Thymus (tissue), 11 donors: ENCODE measurements around the gene FTO. TPM values are rescaled to one million over a fixed set of nuclear protein-coding genes. Genes with fewer than 3 reads are reported as not detected.

Experiments
- DNase-seq, 9 donors: peaks; one replicate each; pipeline ENCODE4 v3.0.0-alpha.2; 2013; ENCODE audit warnings: low spot score in 9 of 9, low read depth in 6 of 9, missing footprints in 1 of 9
- H3K27ac ChIP-seq, 2 donors: one replicate each; pipeline ENCODE4 v1.5.1; 2013; ENCODE audit warnings: control low read depth in 1 of 2, low read depth in 1 of 2, low read length in 1 of 2, mild to moderate bottlenecking in 1 of 2, moderate library complexity in 1 of 2
- H3K27me3 ChIP-seq, 2 donors: one replicate each; pipeline ENCODE4 v1.5.1; 2013; ENCODE audit warnings: low read length in 1 of 2; ENCODE audit not compliant: control insufficient read depth in 2 of 2, insufficient read depth in 1 of 2
- H3K36me3 ChIP-seq, 2 donors: one replicate each; pipeline ENCODE4 v1.5.1; 2013; ENCODE audit warnings: low read length in 1 of 2, mild to moderate bottlenecking in 1 of 2, moderate library complexity in 1 of 2; ENCODE audit not compliant: control insufficient read depth in 2 of 2, insufficient read depth in 2 of 2
- H3K4me1 ChIP-seq, 2 donors: one replicate each; pipeline ENCODE4 v1.5.1; 2013; ENCODE audit warnings: low read length in 2 of 2; ENCODE audit not compliant: control insufficient read depth in 2 of 2, insufficient read depth in 2 of 2
- H3K4me3 ChIP-seq, 2 donors: one replicate each; pipeline ENCODE4 v1.5.1; 2013; ENCODE audit warnings: low read length in 2 of 2, control low read depth in 1 of 2, mild to moderate bottlenecking in 1 of 2
- H3K9me3 ChIP-seq, 2 donors: one replicate each; pipeline ENCODE4 v1.5.1; 2013; ENCODE audit warnings: low read length in 1 of 2, mild to moderate bottlenecking in 1 of 2; ENCODE audit not compliant: control insufficient read depth in 2 of 2, insufficient read depth in 1 of 2
- WGBS: extraction: QIAGEN DNeasy Blood & Tissue Kit; methylation state at CpG from one replicate; pipeline ENCODE4 v1.1.7; 2013; 5-methylcytosine and 5-hydroxymethylcytosine counted together
- polyA plus RNA-seq: library from polyadenylated mRNA; stranded (reverse); fragments of 200-250 nt; gene quantifications from one replicate; pipeline ENCODE4 v1.2.3, GENCODE V29; 2013
- total RNA-seq: library from RNA; stranded (reverse); fragments of 120-200 nt; gene quantifications from one replicate; pipeline ENCODE4 v1.2.4, GENCODE V29; 2013
- donor health status: healthy.

The FTO gene
- total and polyA plus RNA-seq, 2 donors, result 13.7 to 34.5 TPM

DNA sequence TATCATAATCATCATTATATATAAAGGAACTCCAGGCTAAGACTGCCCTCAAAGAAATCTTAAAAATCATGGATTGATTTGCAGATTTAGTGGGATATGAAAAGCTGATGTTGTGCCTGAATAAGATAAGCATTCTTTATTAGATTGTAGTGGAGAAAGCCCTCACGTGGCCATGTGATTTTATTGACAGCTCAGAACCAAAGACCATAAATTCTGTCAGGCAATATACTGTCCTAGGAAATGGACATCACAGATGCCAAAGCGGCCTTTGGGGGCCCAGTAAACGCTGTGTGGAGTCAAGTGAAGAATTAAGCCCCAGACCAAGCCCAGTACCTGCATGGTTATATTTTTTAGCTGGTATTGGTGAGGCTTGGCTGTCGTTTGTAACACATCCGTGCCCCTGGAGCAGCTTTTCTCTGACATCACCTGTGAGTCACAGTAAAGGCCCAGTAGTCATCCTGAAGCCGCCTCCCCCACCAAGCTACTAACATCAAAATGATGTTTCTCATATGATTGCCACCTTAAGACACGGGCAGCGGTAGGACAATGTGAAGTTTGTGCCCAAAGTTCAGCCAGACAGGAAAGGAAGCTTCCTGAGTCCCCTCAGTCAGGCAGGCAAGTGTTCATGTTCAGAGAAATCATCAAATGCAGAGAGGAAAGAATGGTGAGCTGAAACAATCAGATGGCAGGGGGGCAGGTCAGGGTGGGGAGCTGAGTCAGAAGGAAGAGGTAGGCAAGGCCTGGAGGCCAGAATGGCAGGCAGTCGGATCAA lies 373.3 kb downstream of the FTO start:
- H3K4me3 ChIP-seq, result no peak overlapping the region
- DNase-seq, result no peak
- no peaks in the 10 kb centered on the region for H3K9me3 ChIP-seq
- no peak overlapping the region for H3K27ac ChIP-seq
- H3K36me3 ChIP-seq, result no peaks in the 10 kb centered on the region
- H3K27me3 ChIP-seq, result no peaks in the 10 kb centered on the region
- WGBS, result 68% methylated on average over 9 of the region's 9 CpGs
- H3K4me1 ChIP-seq, result peaks cover 0 to 5% of the 10 kb centered on the region in 2 donors

DNA sequence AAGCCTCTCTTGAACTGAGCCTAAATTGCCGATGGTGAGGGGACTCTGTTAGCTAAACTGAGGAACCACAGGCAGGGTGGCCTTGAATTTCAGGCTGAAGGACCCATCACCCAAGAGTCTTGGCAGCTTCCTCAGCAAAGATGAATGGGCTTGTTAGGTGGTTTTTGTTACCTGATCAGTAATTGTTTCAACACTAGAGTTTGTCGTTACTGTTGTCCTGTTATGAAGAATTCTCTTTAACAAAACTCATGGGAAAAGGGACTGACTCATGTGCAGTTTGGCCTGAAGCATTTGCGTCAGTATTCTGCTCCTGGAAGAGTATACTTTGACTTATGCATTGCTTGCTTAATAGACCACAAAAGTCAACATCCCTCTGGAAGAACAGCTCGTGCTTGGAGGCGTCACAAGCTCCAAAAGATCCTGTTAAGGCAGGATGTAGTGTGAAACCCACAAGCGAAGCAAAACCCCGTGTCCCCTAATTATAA lies 376.6 kb downstream of the FTO start:
- Histone ChIP-seq H3K4me3 (no peak overlapping the region), H3K27me3 (no peaks in the 10 kb centered on the region), H3K27ac (no peak overlapping the region), H3K4me1 (peaks cover 0 to 5% of the 10 kb centered on the region in 2 donors), H3K9me3 (no peaks in the 10 kb centered on the region), H3K36me3 (no peaks in the 10 kb centered on the region)
- WGBS, result 79% methylated on average over 7 of the region's 7 CpGs
- DNase-seq, result peak in 1 of 9 donors; percentile 15

DNA sequence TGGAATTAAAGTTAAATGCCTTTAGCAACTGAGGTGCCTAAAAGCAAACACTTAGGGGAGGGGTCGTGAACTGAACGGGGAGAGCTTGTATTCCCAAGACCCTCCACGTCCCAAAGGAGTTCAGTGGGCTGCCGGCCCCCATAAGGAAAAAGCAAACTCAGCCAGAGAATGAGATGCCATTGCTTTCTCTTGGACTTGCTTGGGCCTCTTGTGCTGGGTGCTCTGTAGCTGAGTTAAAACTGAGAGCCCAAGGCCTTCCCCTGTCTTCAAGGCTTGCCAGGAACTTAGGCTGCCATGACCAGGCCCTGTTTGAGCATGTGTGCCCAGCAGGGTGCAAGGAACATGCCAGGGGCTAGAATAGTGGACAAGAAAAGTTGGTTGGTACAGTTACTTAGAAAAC lies 382.8 kb downstream of the FTO start:
- no peak for DNase-seq
- 95% methylated on average over 4 of the region's 4 CpGs for WGBS
- Histone ChIP-seq H3K4me3 (no peak overlapping the region), H3K27me3 (no peaks in the 10 kb centered on the region), H3K27ac (no peak overlapping the region), H3K4me1 (no peaks in the 10 kb centered on the region), H3K9me3 (no peaks in the 10 kb centered on the region), H3K36me3 (no peaks in the 10 kb centered on the region)

DNA sequence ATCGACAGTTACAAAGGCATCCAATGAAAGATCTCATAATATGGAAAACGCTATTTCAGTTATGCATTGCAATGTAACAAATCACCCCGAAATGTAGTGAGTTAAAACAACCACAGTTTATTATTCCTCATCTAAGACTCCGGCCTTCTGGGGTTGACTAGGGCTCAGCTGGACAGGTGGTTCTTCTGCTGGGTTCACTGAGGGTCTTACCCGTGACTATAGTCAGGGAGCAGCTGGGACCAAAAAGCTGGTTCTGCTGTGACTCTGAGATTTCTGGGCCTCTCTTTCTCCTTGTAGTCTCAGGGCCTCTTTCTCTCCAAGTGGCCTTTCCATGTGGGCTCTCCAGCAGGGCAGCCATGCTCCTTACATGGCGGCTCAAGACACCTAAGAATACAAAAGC lies 386.6 kb downstream of the FTO start:
- Histone ChIP-seq H3K36me3 (no peaks in the 10 kb centered on the region), H3K4me1 (no peaks in the 10 kb centered on the region), H3K4me3 (no peak overlapping the region), H3K27me3 (no peaks in the 10 kb centered on the region), H3K27ac (no peak overlapping the region), H3K9me3 (no peaks in the 10 kb centered on the region)
- 99% methylated on average over 6 of the region's 6 CpGs for WGBS
- no peak for DNase-seq

DNA sequence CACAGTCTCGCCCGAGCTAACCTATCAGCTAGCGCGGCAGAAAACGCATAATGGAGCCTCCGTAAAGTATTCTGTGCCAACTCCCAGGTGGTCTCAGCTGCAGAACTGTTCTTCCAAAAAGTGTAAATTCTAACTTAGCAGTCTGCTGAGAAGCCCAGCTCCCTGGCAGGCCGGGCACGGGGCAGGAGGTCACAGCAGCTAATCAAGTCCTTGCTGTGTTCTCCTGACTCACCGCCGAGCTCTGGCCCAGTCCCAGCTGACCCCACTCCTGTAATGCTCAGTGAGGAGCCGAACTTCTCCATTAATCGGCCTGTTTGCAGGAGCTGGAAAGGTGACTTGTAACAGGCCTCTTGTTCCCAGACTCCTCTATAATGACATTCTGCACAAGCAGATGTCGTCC lies 389.3 kb downstream of the FTO start:
- Histone ChIP-seq H3K4me1 (no peaks in the 10 kb centered on the region), H3K36me3 (no peaks in the 10 kb centered on the region), H3K27me3 (no peaks in the 10 kb centered on the region), H3K9me3 (no peaks in the 10 kb centered on the region), H3K4me3 (no peak overlapping the region), H3K27ac (no peak overlapping the region)
- DNase-seq, result no peak
- 98% methylated on average over 13 of the region's 13 CpGs for WGBS

DNA sequence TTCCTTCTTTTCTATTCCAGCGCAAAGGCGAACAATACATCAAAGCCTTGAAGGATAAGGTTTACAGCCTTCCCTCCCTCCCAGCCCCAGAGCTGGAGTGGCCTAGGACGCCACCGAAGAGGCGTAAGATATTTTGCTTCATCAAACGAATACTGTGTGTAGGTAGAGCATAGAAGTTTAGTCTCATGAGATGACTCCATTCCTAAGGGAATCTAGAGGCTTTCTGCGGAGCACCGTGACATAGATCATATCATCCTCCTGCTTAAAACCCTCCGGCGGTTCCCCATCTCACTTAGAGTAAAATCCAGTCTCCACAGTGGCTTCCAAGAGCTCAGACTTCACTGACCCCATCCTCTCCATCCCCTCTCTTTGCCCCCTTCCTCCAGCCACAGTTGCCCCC lies 390.7 kb downstream of the FTO start:
- H3K27me3 ChIP-seq, result no peaks in the 10 kb centered on the region
- H3K4me1 ChIP-seq, result no peaks in the 10 kb centered on the region
- 95% methylated on average over 10 of the region's 10 CpGs for WGBS
- DNase-seq, result no peak
- H3K4me3 ChIP-seq, result no peak overlapping the region
- no peak overlapping the region for H3K27ac ChIP-seq
- no peaks in the 10 kb centered on the region for H3K36me3 ChIP-seq
- H3K9me3 ChIP-seq, result no peaks in the 10 kb centered on the region

DNA sequence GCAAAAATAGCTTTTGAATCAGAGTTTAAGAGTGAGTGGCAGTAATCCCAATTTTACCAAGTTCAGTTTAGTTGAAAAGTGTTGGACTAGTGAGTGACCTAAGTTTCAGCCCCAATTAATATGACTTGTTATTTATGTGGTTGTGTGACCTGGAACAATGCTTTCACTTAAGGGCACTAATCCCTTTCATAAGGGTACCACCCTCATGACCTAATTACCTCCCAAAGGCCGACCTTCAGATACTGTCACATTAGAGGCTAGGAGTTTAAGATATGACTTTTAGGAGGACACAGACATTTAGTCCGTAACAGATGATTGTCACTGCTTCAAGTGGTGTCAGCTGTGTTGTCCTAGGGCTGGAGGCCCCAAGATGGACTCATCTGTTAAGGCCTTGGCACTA lies 392.7 kb downstream of the FTO start:
- H3K36me3 ChIP-seq, result no peaks in the 10 kb centered on the region
- H3K4me3 ChIP-seq, result no peak overlapping the region
- WGBS, result 98% methylated on average over 2 of the region's 2 CpGs
- H3K9me3 ChIP-seq, result no peaks in the 10 kb centered on the region
- no peak for DNase-seq
- no peak overlapping the region for H3K27ac ChIP-seq
- no peaks in the 10 kb centered on the region for H3K4me1 ChIP-seq
- H3K27me3 ChIP-seq, result no peaks in the 10 kb centered on the region

DNA sequence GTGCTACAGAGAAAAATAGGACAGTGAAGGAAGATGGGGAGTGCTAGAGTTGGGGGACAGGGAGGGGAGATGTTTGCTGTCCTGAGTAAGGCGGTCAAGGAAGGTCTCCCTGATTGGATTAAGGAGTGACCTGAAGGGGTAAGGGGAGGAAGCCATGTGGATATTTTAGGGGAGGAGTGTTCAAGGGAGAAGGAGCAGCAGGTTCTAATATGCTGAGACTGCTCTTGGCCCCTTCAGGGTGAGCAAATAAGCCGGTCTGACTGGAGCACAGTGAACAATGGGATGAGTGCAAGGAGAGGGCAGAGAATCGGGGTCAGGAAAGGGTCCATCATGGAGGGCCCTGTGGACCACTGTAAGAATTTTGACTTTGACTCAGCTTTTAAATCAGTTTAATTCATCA lies 393.8 kb downstream of the FTO start:
- DNase-seq, result no peak
- Histone ChIP-seq H3K27ac (no peak overlapping the region), H3K36me3 (no peaks in the 10 kb centered on the region), H3K4me3 (no peak overlapping the region), H3K9me3 (no peaks in the 10 kb centered on the region), H3K4me1 (no peaks in the 10 kb centered on the region), H3K27me3 (no peaks in the 10 kb centered on the region)
- over 99% methylated on average over 3 of the region's 3 CpGs for WGBS

DNA sequence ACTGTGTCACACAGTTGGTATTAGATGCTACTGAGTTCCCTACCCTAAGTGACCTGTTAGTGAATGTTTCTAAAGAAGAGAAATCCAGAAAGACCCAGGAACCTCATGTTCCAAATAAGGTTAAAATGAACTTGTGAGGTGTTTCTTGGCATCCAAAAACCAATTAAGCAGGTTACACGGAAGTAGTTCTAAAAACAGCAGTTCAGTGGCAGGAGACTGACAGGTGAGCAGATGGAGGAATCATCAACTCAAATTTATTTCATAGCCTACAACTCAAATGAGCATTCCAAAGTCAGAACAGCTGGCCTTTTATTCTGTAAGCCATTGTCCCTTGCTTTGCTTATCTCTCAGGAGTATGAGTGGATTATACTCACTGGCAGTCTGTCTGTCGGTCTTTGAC lies 394.3 kb downstream of the FTO start:
- H3K4me3 ChIP-seq, result no peak overlapping the region
- no peaks in the 10 kb centered on the region for H3K36me3 ChIP-seq
- H3K27ac ChIP-seq, result no peak overlapping the region
- DNase-seq, result no peak
- H3K27me3 ChIP-seq, result no peaks in the 10 kb centered on the region
- WGBS, result 95% methylated on average over 2 of the region's 2 CpGs
- no peaks in the 10 kb centered on the region for H3K9me3 ChIP-seq
- H3K4me1 ChIP-seq, result no peaks in the 10 kb centered on the region
